ENCODE measurements around the gene CFAP210. TPM values are rescaled to one million over a fixed set of nuclear protein-coding genes. Genes with fewer than 3 reads are reported as not detected.

CFAP210 gene
- polyA plus RNA-seq, 1 experiment = not detected

DNA sequence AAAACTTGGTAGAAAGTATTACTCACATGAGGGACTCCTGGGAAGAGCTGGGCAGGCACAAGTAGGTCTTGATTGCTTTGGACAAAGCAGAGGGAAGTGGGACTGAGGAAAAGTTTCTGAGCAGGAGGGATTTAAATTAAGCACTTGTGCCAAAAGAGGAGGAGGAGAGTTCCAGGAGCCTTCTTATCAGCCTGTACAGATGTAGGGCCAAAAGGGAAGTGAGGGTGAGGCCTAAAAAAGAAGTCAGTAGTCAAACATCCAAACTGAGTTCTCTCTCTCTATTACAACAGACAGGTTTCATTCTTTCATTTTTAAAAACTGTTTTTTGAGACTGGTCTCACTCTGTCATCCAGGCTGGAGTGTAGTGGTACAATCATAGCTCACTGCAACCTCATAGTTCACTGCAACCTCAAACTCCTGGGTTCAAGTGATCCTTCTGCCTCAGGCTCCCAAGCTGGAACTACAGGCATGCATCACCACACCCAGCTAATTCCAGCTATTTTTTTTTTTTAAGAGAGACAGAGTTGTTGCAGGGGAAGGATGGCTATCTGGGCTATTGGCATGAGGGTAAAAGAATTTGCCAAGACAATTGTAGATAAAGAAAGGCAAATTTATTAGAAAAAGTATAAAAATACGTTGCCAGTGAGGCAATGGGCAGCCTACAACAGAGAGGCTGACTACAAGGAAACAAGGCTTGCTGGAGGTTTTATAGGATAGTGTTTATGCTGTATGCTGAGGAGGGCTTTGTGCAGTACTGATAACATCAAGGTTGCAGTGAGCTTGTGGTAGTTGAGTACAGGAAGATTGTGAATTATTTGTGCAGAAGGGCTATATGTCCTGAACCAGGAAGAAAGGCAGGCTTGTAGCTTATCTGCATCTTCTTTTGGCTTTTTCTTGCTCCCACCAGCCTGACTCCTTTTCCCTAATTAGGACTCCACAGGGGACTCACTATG, 29.0 kb downstream of the CFAP210 start:
- peak; percentile 0 for DNase-seq (ENCODE audit: low read depth)

DNA sequence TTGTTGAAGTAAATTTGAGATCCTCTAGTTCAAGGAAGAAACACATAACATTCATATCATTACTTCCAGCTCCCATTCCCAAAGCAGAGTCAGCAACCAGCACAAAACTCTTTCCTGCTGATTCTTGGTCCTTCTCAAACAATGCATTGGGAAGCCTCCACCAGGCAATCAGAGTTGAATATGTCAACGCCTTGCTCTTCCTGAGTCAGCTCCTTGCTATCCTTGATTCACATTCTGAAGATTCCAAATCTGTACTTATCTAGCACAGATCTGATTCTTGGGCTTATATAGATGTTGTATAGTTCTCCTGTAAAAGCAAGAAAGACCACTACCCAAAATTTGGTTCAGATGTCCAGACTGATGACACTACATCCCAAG, 29.6 kb downstream of the CFAP210 start:
- Histone ChIP-seq H3K4me3 (ENCODE audit: low read depth, low read length) (no peak overlapping the region), H3K36me3 (ENCODE audit: control insufficient read depth, insufficient read depth, low read length) (no peaks in the 10 kb centered on the region), H3K27me3 (ENCODE audit: control insufficient read depth, insufficient read depth, low read length) (no peaks in the 10 kb centered on the region)
- DNase-seq (ENCODE audit: low read depth) = peak; percentile 9
- CTCF ChIA-PET = interaction anchor here (0.7 to 1.6 kb wide), 4 partner anchors 13 to 88 kb away, joined by 3 read pairs; no protein-coding TSS in a partner anchor
- POLR2A ChIA-PET = no interaction called here
- TF ChIP-seq, protein P1, sequence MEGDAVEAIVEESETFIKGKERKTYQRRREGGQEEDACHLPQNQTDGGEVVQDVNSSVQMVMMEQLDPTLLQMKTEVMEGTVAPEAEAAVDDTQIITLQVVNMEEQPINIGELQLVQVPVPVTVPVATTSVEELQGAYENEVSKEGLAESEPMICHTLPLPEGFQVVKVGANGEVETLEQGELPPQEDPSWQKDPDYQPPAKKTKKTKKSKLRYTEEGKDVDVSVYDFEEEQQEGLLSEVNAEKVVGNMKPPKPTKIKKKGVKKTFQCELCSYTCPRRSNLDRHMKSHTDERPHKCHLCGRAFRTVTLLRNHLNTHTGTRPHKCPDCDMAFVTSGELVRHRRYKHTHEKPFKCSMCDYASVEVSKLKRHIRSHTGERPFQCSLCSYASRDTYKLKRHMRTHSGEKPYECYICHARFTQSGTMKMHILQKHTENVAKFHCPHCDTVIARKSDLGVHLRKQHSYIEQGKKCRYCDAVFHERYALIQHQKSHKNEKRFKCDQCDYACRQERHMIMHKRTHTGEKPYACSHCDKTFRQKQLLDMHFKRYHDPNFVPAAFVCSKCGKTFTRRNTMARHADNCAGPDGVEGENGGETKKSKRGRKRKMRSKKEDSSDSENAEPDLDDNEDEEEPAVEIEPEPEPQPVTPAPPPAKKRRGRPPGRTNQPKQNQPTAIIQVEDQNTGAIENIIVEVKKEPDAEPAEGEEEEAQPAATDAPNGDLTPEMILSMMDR (IDR thresholded peaks at IDR 0.05; ENCODE audit: insufficient read depth, low read depth, low read length) = no peak

More for the DNA sequence above, 29.0 kb downstream of the CFAP210 start:
- ChIA-PET CTCF (interaction anchor here (0.9 to 1.6 kb wide), 5 partner anchors 13 to 103 kb away, joined by 3 read pairs; no protein-coding TSS in a partner anchor), POLR2A (no interaction called here)
- H3K36me3 ChIP-seq (ENCODE audit: control insufficient read depth, insufficient read depth, low read length) = no peaks in the 10 kb centered on the region
- no peak overlapping the region for H3K4me3 ChIP-seq (ENCODE audit: low read depth, low read length)
- TF ChIP-seq, protein P1 (IDR thresholded peaks at IDR 0.05; ENCODE audit: insufficient read depth, low read depth, low read length) = no peak
- no peaks in the 10 kb centered on the region for H3K27me3 ChIP-seq (ENCODE audit: control insufficient read depth, insufficient read depth, low read length)

DNA sequence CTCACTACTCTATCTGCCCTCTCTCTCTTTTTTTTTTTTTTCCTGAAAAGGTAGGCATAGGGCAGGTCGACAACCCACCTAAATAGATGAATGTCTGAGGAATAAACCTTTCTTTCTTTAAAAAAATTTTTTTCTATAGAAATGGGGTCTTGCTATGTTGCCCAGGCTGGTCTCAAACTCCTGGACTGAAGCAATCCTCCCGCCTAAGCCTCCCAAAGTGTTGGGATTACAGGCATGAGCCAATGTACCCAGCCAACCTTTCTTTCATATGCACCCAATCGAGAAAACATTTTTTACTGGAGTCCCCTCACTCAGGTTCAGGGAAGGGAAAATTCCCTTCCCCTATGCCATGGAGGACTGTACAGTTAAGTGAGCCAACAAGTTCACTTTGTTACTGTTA, 31.0 kb downstream of the CFAP210 start:
- Histone ChIP-seq H3K36me3 (ENCODE audit: control insufficient read depth, insufficient read depth, low read length) (no peaks in the 10 kb centered on the region), H3K4me3 (ENCODE audit: low read depth, low read length) (no peak overlapping the region), H3K27me3 (ENCODE audit: control insufficient read depth, insufficient read depth, low read length) (no peaks in the 10 kb centered on the region)
- TF ChIP-seq, protein P1 (IDR thresholded peaks at IDR 0.05; ENCODE audit: insufficient read depth, low read depth, low read length) = no peak
- ChIA-PET POLR2A (no interaction called here), CTCF (interaction anchor here (1.6 kb wide), 1 partner anchor 11 kb away, joined by 3 read pairs; no protein-coding TSS in a partner anchor)
- no peak for DNase-seq (ENCODE audit: low read depth)

DNA sequence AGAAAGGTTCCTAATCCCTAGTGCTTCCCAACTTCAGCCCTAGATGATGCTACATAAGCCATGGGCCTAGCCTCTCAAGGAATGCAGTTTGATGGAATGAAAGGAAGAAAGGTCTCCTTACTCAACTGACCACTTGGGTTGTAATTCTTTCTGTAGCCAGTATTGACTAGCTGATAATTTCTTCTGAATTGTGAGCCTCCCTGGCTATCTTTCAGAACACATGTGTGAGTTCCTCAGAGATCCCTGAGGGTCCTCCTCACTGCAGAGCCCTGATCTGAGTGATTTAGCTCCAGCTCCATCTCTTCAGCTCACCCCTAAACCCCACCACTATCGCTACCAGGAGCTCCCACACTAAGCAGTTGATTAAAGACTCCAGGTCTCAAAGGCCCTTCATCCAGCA, 31.5 kb downstream of the CFAP210 start:
- TF ChIP-seq, protein P1 (IDR thresholded peaks at IDR 0.05; ENCODE audit: insufficient read depth, low read depth, low read length) = no peak
- DNase-seq (ENCODE audit: low read depth) = no peak
- no peak overlapping the region for H3K4me3 ChIP-seq (ENCODE audit: low read depth, low read length)
- ChIA-PET CTCF (no interaction called here), POLR2A (no interaction called here)
- H3K36me3 ChIP-seq (ENCODE audit: control insufficient read depth, insufficient read depth, low read length) = no peaks in the 10 kb centered on the region
- H3K27me3 ChIP-seq (ENCODE audit: control insufficient read depth, insufficient read depth, low read length) = no peaks in the 10 kb centered on the region

DNA sequence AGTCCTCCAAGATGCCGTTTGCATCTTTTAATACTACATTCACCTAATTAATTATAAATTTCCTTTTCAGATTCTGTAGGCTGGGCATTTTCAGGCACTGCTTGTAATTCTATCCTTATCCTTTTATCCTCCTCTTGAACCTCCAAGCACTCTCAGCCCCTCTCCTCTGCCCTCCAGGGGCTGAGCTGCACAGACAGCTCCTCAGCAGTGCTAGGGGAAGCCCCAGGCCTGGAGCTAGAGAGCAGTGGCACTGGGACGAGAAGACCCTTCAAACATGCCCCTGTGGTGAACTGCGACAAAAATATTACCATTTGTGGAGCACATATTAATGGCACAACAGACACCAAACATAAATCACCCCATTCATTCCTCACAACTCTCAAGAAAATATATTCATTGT, 32.9 kb downstream of the CFAP210 start:
- TF ChIP-seq, protein P1 (IDR thresholded peaks at IDR 0.05; ENCODE audit: insufficient read depth, low read depth, low read length) = no peak
- POLR2A ChIA-PET = no interaction called here
- no peaks in the 10 kb centered on the region for H3K36me3 ChIP-seq (ENCODE audit: control insufficient read depth, insufficient read depth, low read length)

More for the DNA sequence above, 32.9 kb downstream of the CFAP210 start:
- no peak for DNase-seq (ENCODE audit: low read depth)
- CTCF ChIA-PET = interaction anchor here (0.8 kb wide), 1 partner anchor 16 kb away, joined by 3 read pairs; no protein-coding TSS in a partner anchor
- Histone ChIP-seq H3K4me3 (ENCODE audit: low read depth, low read length) (no peak overlapping the region), H3K27me3 (ENCODE audit: control insufficient read depth, insufficient read depth, low read length) (peaks cover 1% of the 10 kb centered on the region; the same call in 1 of the 2 replicates)

Data from BJ (cell line).